PC-9 (cell line): ENCODE measurements around the gene EBP. TPM values are rescaled to one million over a fixed set of nuclear protein-coding genes. Genes with fewer than 3 reads are reported as not detected.

Source experiments
- BruUV-seq: library from RNA; stranded (reverse); fragments of 400-500 nt; replicated peaks from 2 replicates; lab custom pipeline; 2021; lab: Mats Ljungman, UMichigan
- CTCF ChIA-PET: fragments of 300-600 bp; sonication (Branson Sonifier 250); formaldehyde crosslinking; loops from one replicate; lab custom pipeline; 2022; ENCODE audit warnings: antibody characterized with exemption; lab: Charles Lee
- POLR2A ChIA-PET: fragments of 300-600 bp; sonication (Branson Sonifier 250); formaldehyde crosslinking; loops from one replicate; lab custom pipeline; 2022; ENCODE audit warnings: antibody characterized with exemption; ENCODE audit not compliant: unreplicated experiment; lab: Charles Lee
- DNase-seq, 2 experiments: peaks; one replicate each; pipeline versions ENCODE4 v3.0.0 to v3.0.0-alpha.2; 2015 to 2022; ENCODE audit warnings: mixed read lengths in 1 of 2
- H2AFZ ChIP-seq: fragments of 200-600 bp; sonication (generic); 2 replicates; pipeline ENCODE4 v1.8.1; 2017; ENCODE audit warnings: antibody characterized with exemption
- H3F3A ChIP-seq: fragments of 200-600 bp; sonication (generic); 2 replicates; pipeline ENCODE4 v1.8.1; 2017; ENCODE audit warnings: antibody characterized with exemption, mild to moderate bottlenecking, low read depth; ENCODE audit not compliant: insufficient read depth
- H3K27ac ChIP-seq: fragments of 200-600 bp; sonication (generic); 2 replicates; pipeline ENCODE4 v1.6.1; 2016; ENCODE audit warnings: mixed run types
- H3K27me3 ChIP-seq: fragments of 200-600 bp; sonication (generic); 2 replicates; pipeline ENCODE4 v1.6.1; 2016; ENCODE audit warnings: low read depth, mixed run types; ENCODE audit not compliant: insufficient read depth
- H3K36me3 ChIP-seq: fragments of 200-600 bp; sonication (generic); 2 replicates; pipeline ENCODE4 v1.6.1; 2016; ENCODE audit warnings: low read depth, mixed run types
- H3K4me1 ChIP-seq: fragments of 200-600 bp; sonication (generic); replicated peaks from 2 replicates; pipeline ENCODE4 v1.6.1; 2016; ENCODE audit warnings: mixed run types; ENCODE audit not compliant: insufficient read depth
- H3K4me2 ChIP-seq: fragments of 200-600 bp; sonication (generic); 2 replicates; pipeline ENCODE4 v1.6.1; 2017; ENCODE audit warnings: mixed run types
- H3K4me3 ChIP-seq: fragments of 200-600 bp; sonication (generic); 2 replicates; pipeline ENCODE4 v1.6.1; 2016; ENCODE audit warnings: mixed run types
- H3K79me2 ChIP-seq: fragments of 200-600 bp; sonication (generic); 2 replicates; pipeline ENCODE4 v1.6.1; 2017; ENCODE audit warnings: low read depth, mixed run types
- H3K9me2 ChIP-seq: fragments of 200-600 bp; sonication (generic); 2 replicates; pipeline ENCODE4 v1.8.1; 2017; ENCODE audit warnings: mild to moderate bottlenecking; ENCODE audit not compliant: insufficient read depth
- H3K9me3 ChIP-seq: fragments of 200-600 bp; sonication (generic); 2 replicates; pipeline ENCODE4 v1.8.1; 2016; ENCODE audit warnings: low read depth; ENCODE audit not compliant: insufficient read depth
- H4K20me1 ChIP-seq: fragments of 200-600 bp; sonication (generic); 2 replicates; pipeline ENCODE4 v1.8.1; 2017; ENCODE audit not compliant: insufficient read depth
- EZH2 ChIP-seq: fragments of 200-600 bp; sonication (generic); IDR thresholded peaks from 2 replicates; pipeline ENCODE4 v1.8.0; 2017; ENCODE audit warnings: antibody characterized with exemption, low read depth
- intact Hi-C: fragments of 100-400 bp; cut with micrococcal nuclease; formaldehyde crosslinking; loops from one replicate; pipeline ENCODE4 v1.10.0; 2022; ENCODE audit not compliant: unreplicated experiment
- total RNA-seq: library from RNA; stranded (reverse); gene quantifications from 2 replicates; pipeline ENCODE4 v1.2.3, GENCODE V29; 2021
- TF ChIP-seq, protein P1 (sequence below): fragments of 200-600 bp; sonication (generic); conservative IDR thresholded peaks from 2 replicates; pipeline ENCODE4 v1.6.1; 2017; ENCODE audit warnings: mixed run types, antibody characterized with exemption, mild to moderate bottlenecking, moderate library complexity

The EBP gene
- total RNA-seq, 1 experiment from 2014 or later, result 113 TPM

DNA sequence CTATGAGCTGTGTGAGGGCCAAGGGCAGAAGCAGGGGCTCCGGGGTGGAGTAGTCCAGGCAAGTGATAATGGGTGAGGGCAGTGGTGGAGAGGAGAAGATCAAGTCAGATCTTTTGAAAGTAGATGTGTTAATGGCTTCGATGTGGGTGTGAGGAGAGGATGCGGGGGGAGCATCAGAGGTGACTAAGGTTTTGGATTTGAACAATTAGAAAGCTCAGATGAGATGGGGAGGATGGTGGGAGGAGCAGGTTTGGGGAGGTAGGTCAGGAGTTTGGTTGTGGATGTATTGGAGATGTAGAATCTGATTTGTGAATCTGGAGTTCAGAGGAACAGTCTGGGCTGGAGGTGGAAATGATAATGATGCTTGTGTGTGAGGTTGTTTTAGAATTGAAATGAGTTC is 41.0 kb upstream of the EBP start:
- Histone ChIP-seq H3K27me3 (no peaks in the 10 kb centered on the region), H3K9me2 (no peaks in the 10 kb centered on the region), H4K20me1 (no peaks in the 10 kb centered on the region), H3K4me3 (no peak overlapping the region), H3K9me3 (no peaks in the 10 kb centered on the region), H3K4me1 (no peaks in the 10 kb centered on the region), H3F3A (no peaks in the 10 kb centered on the region; the same call in 1 of the 2 replicates), H3K4me2 (no peak overlapping the region), H3K27ac (no peak overlapping the region), H3K79me2 (peaks cover 19% of the 10 kb centered on the region), H2AFZ (no peak overlapping the region), H3K36me3 (no peaks in the 10 kb centered on the region)
- intact Hi-C loops, result no loop called here
- DNase-seq, result no peak
- CTCF ChIA-PET, result no interaction called here
- TF ChIP-seq EZH2, result no peak
- TF ChIP-seq, protein P1, sequence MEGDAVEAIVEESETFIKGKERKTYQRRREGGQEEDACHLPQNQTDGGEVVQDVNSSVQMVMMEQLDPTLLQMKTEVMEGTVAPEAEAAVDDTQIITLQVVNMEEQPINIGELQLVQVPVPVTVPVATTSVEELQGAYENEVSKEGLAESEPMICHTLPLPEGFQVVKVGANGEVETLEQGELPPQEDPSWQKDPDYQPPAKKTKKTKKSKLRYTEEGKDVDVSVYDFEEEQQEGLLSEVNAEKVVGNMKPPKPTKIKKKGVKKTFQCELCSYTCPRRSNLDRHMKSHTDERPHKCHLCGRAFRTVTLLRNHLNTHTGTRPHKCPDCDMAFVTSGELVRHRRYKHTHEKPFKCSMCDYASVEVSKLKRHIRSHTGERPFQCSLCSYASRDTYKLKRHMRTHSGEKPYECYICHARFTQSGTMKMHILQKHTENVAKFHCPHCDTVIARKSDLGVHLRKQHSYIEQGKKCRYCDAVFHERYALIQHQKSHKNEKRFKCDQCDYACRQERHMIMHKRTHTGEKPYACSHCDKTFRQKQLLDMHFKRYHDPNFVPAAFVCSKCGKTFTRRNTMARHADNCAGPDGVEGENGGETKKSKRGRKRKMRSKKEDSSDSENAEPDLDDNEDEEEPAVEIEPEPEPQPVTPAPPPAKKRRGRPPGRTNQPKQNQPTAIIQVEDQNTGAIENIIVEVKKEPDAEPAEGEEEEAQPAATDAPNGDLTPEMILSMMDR, result no peak
- POLR2A ChIA-PET, result interaction anchor here (0.9 kb wide), 1 partner anchor 24 kb away, joined by 9 read pairs; no protein-coding TSS in a partner anchor
- BruUV-seq, result no TSS peak

DNA sequence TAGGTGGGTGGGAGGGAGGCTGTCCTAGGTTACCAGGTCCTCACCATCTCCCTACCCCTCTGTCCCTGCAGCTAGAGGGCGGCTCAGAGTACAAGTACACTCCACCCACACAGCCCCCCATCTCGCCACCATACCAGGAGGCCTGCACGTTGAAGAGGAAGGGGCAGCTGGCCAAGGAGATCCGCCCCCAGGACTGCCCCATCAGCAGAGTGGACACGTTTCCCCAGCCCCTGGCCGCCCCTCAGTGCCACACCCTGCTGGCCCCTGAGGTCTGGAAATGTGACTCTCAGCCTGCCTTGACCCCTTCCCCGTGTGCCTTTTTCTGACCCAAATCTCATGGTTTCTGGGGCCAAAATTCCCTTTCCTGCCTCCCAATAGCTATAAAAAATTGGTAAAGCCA is 39.1 kb upstream of the EBP start:
- Histone ChIP-seq H3K36me3 (no peaks in the 10 kb centered on the region), H3K27me3 (no peaks in the 10 kb centered on the region), H3K4me3 (no peak overlapping the region), H3F3A (peaks cover 13% of the 10 kb centered on the region; the same call in 1 of the 2 replicates), H2AFZ (no peak overlapping the region), H4K20me1 (no peaks in the 10 kb centered on the region), H3K9me2 (no peaks in the 10 kb centered on the region), H3K4me2 (no peak overlapping the region), H3K9me3 (no peaks in the 10 kb centered on the region), H3K27ac (no peak overlapping the region), H3K4me1 (peaks cover 5% of the 10 kb centered on the region; the same call in 1 of the 2 replicates), H3K79me2 (0 out of 2 replicates have a peak, but pooled peaks cover 5% of the 10 kb centered on the region)
- TF ChIP-seq EZH2, result no peak
- TF ChIP-seq, protein P1, result no peak
- intact Hi-C loops, result no loop called here
- POLR2A ChIA-PET, result no interaction called here
- CTCF ChIA-PET, result no interaction called here
- no peak for DNase-seq
- BruUV-seq, result no TSS peak

DNA sequence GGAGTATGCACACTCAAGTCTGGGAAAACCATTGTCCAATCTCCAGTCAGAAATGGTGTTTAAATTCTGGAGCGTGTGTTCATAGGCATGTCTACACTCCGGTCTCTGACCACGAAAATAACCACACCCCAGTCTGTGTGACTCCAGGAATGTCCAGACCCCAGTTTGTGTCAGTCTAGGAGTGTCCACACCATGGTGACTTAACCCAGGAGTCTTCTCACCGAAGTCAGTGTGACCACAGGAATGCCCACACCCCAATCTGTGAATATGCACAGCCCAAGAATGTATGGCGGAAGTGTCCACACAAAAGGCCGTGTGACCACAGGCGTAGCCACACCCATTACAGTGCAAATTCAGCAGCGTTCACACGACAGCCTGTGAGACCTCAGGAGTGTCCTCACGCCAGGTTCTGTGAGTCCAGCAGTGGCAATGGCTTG is 34.2 kb upstream of the EBP start:
- Histone ChIP-seq H3K4me1 (peaks cover 28% of the 10 kb centered on the region), H3K27ac (peak overlapping the region; percentile 98), H3K4me3 (no peak overlapping the region), H3K79me2 (no peaks in the 10 kb centered on the region), H3K9me3 (no peaks in the 10 kb centered on the region), H3K4me2 (peak overlapping the region; percentile 38; the same call in 1 of the 2 replicates), H3K9me2 (no peaks in the 10 kb centered on the region), H4K20me1 (no peaks in the 10 kb centered on the region), H3F3A (peaks cover 34% of the 10 kb centered on the region; the same call in 1 of the 2 replicates), H3K36me3 (no peaks in the 10 kb centered on the region), H2AFZ (no peak overlapping the region), H3K27me3 (no peaks in the 10 kb centered on the region)
- intact Hi-C loops, result loop anchor here (1.0 kb wide), 3 partner anchors 22 to 52 kb away; partner anchors contain the start of genes EBP and TBC1D25
- TF ChIP-seq, protein P1, result no peak
- TF ChIP-seq EZH2, result no peak
- peak; percentile 77 to 96 for DNase-seq
- CTCF ChIA-PET, result interaction anchor here (0.7 kb wide), 1 partner anchor 443 kb away, joined by 3 read pairs; no protein-coding TSS in a partner anchor
- BruUV-seq, result no TSS peak
- POLR2A ChIA-PET, result interaction anchor here (0.7 kb wide), 1 partner anchor 12 kb away, joined by 7 read pairs; no protein-coding TSS in a partner anchor
